Breast epithelium (tissue), 4 donors: ENCODE measurements around the gene ZC2HC1B. TPM values are rescaled to one million over a fixed set of nuclear protein-coding genes. Genes with fewer than 3 reads are reported as not detected.
"Not testable (repeated sequence)": the region's sequence is repeated elsewhere in the genome, so short reads cannot be mapped to it uniquely, and the experiment has no call there.

Experiments used
- DNase-seq, 2 donors: peaks; one replicate each; pipeline ENCODE4 v3.0.0-alpha.2; 2019; ENCODE audit warnings: low spot score in 2 of 2
- H3K27ac ChIP-seq, 2 donors: fragments of 200-600 bp; sonication (generic) in 1 of 2; one replicate each; pipeline ENCODE4 v1.5.1; 2016 to 2019; ENCODE audit warnings: mild to moderate bottlenecking in 1 of 2
- H3K27me3 ChIP-seq, 2 donors: fragments of 200-600 bp; sonication (generic) in 1 of 2; one replicate each; pipeline versions ENCODE4 v1.5.1 to v1.6.0; 2017 to 2019; ENCODE audit warnings: control low read depth in 1 of 2, mild to moderate bottlenecking in 1 of 2
- H3K36me3 ChIP-seq: fragments of 200-600 bp; one replicate; pipeline ENCODE4 v1.5.1; 2019
- H3K4me1 ChIP-seq, 2 donors: fragments of 200-600 bp; sonication (generic); one replicate each; pipeline ENCODE4 v1.5.1; 2016 to 2019; ENCODE audit warnings: control low read depth in 1 of 2
- H3K4me3 ChIP-seq, 3 donors: fragments of 200-600 bp; sonication (generic); 1 replicate in 2 of 3; 2 replicates in 1 of 3; pipeline ENCODE4 v1.5.1; 2016 to 2019; ENCODE audit warnings: mild to moderate bottlenecking in 3 of 3, moderate library complexity in 2 of 3
- H3K9me3 ChIP-seq, 2 donors: fragments of 200-600 bp; sonication (generic) in 1 of 2; one replicate each; pipeline ENCODE4 v1.5.1; 2016 to 2019; ENCODE audit warnings: control low read depth in 1 of 2
- POLR2A ChIP-seq: fragments of 450-650 bp; IDR thresholded peaks from one replicate; pipeline ENCODE4 v1.6.1; 2016; ENCODE audit warnings: antibody characterized with exemption, mild to moderate bottlenecking, moderate library complexity
- POLR2AphosphoS5 ChIP-seq, 3 donors: sonication (generic); formaldehyde crosslinking; IDR thresholded peaks; one replicate each; pipeline ENCODE4 v1.6.1; 2017; ENCODE audit warnings: antibody characterized with exemption in 3 of 3
- intact Hi-C: fragments of 100-400 bp; cut with DNase I; formaldehyde crosslinking; loops from one replicate; pipeline ENCODE4 v1.15.1; 2023; ENCODE audit warnings: low total_unique reads
- total RNA-seq, 3 donors: library from RNA; depleted of rRNA; stranded (reverse); fragments of >200 nt; gene quantifications; one replicate each; pipeline ENCODE4 v1.1.0, GENCODE V29; 2016
- TF ChIP-seq, protein P1 (sequence below), 3 donors: fragments of 450-650 bp; IDR thresholded peaks; one replicate each; pipeline ENCODE4 v1.5.1; 2016 to 2017; ENCODE audit warnings: antibody characterized with exemption in 3 of 3, mild to moderate bottlenecking in 3 of 3, moderate library complexity in 3 of 3

Gene ZC2HC1B
- total RNA-seq, 3 donors from 2014 or later: not detected

DNA sequence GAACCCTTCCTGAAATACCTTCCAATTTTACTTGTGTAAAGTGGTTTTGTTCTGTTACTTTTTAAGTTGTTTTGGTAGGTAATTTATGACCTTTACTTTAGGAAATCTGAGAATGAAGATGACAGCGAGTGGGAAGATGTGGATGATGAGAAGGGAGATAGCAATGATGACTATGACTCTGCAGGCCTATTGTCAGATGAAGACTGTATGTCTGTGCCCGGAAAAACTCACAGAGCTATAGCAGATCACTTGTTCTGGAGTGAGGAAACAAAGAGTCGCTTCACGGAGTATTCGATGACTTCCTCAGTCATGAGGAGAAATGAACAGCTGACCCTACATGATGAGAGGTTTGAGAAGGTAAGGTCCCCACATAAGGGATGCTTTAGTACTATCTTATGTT, 6.6 kb upstream of the ZC2HC1B start:
- no peak overlapping the region for H3K27ac ChIP-seq
- no peak overlapping the region for H3K4me3 ChIP-seq
- H3K9me3 ChIP-seq: peaks cover 0 to 9% of the 10 kb centered on the region in 2 donors
- no peak for DNase-seq
- peaks cover 11% of the 10 kb centered on the region for H3K36me3 ChIP-seq
- TF ChIP-seq, protein P1, sequence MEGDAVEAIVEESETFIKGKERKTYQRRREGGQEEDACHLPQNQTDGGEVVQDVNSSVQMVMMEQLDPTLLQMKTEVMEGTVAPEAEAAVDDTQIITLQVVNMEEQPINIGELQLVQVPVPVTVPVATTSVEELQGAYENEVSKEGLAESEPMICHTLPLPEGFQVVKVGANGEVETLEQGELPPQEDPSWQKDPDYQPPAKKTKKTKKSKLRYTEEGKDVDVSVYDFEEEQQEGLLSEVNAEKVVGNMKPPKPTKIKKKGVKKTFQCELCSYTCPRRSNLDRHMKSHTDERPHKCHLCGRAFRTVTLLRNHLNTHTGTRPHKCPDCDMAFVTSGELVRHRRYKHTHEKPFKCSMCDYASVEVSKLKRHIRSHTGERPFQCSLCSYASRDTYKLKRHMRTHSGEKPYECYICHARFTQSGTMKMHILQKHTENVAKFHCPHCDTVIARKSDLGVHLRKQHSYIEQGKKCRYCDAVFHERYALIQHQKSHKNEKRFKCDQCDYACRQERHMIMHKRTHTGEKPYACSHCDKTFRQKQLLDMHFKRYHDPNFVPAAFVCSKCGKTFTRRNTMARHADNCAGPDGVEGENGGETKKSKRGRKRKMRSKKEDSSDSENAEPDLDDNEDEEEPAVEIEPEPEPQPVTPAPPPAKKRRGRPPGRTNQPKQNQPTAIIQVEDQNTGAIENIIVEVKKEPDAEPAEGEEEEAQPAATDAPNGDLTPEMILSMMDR (IDR thresholded peaks at IDR 0.05): no peak
- no peak for TF ChIP-seq POLR2AphosphoS5 (IDR thresholded peaks at IDR 0.05)
- no peak for TF ChIP-seq POLR2A
- no peaks in the 10 kb centered on the region for H3K27me3 ChIP-seq
- H3K4me1 ChIP-seq: no peaks in the 10 kb centered on the region
- intact Hi-C loops: no loop called here

DNA sequence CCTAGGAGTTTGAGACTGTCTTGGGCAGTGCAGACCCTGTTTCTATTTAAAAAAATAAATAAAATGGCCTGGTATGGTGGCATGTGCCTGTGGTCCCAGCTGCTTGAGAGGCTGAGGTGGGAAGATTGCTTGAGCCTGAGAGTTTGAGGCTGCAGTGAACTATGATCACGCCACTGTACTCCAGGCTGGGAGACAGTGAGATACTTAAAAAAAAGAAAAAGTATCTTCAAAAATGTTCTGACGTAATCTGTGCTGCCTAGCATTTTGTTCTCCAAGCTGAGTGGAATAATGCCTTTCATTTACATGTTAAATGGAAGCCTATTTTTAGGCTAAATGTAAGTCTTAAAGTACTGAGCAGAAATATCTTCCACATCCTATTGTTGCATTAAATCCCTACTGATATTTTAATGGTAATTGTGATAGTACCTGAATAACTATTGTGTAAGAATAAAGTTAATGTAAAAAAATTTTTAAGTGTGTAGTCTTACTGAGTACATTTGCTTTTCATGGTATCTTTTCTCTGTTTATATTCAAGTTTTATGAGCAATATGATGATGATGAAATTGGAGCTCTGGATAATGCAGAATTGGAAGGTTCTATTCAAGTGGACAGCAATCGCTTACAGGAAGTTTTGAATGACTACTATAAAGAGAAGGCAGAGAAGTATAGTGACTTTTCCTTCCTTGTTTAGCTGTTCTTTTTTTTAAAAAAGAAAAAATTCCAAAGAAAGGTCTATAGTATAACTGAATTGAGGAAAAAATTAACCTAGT, 4.2 kb upstream of the ZC2HC1B start:
- Histone ChIP-seq H3K27me3 (no peaks in the 10 kb centered on the region), H3K4me1 (no peaks in the 10 kb centered on the region), H3K36me3 (peaks cover 11% of the 10 kb centered on the region), H3K27ac (no peak overlapping the region), H3K9me3 (peaks cover 0 to 6% of the 10 kb centered on the region in 2 donors), H3K4me3 (no peak overlapping the region)
- TF ChIP-seq POLR2AphosphoS5 (IDR thresholded peaks at IDR 0.05): no peak
- TF ChIP-seq, protein P1 (IDR thresholded peaks at IDR 0.05): no peak
- TF ChIP-seq POLR2A: no peak
- no peak for DNase-seq
- intact Hi-C loops: no loop called here

DNA sequence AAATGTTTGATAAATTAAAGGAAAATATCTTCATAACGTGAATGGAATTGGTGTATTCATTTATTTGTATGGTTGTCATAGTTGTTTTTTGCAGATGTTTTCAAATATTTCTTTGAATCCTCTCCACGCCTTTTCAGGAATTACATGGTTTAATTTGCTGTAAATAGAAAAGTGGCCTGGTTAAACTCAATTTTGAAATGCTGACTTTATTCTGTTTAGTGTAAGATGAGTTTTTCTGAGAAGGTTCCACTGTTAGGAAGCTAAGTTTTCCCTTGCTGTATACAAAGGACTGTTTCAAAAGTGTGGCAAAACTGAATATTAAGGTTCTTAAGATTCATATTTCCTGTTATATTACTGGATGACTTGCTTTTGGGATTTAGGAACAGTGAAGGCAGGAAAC, 503 bp upstream of the ZC2HC1B start:
- no peak for TF ChIP-seq POLR2AphosphoS5 (IDR thresholded peaks at IDR 0.05)
- no peak for TF ChIP-seq POLR2A
- TF ChIP-seq, protein P1 (IDR thresholded peaks at IDR 0.05): no peak
- no peaks in the 10 kb centered on the region for H3K27me3 ChIP-seq
- no peaks in the 10 kb centered on the region for H3K36me3 ChIP-seq
- H3K9me3 ChIP-seq: no peaks in the 10 kb centered on the region
- no peak overlapping the region for H3K27ac ChIP-seq
- no peak for DNase-seq
- no peaks in the 10 kb centered on the region for H3K4me1 ChIP-seq
- intact Hi-C loops: no loop called here
- no peak overlapping the region for H3K4me3 ChIP-seq

DNA sequence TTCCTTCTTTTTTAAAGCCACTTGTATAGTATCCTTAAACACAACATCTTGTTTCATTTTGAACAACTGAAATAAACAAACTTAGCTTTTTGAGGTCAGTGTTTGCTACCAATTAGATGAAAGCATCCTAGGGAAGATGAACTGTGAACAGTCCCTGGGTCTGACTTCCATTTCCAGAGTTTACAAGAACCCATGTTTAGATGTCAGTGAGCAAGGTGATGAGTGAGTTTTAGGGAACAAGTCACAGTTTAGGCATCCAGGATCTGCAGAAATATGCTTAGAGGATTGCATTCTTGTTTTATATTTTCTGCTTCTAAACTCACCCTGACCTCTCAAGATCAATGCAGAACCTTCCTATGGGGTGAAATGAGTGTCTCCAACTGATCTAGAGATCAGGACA, 3.0 kb downstream of the ZC2HC1B start:
- DNase-seq: no peak
- Histone ChIP-seq H3K4me3 (no peak overlapping the region), H3K27ac (no peak overlapping the region), H3K4me1 (no peaks in the 10 kb centered on the region), H3K36me3 (no peaks in the 10 kb centered on the region), H3K27me3 (no peaks in the 10 kb centered on the region), H3K9me3 (no peaks in the 10 kb centered on the region)
- TF ChIP-seq POLR2AphosphoS5 (IDR thresholded peaks at IDR 0.05) (no peak), POLR2A (no peak)
- TF ChIP-seq, protein P1 (IDR thresholded peaks at IDR 0.05): no peak
- intact Hi-C loops: no loop called here

DNA sequence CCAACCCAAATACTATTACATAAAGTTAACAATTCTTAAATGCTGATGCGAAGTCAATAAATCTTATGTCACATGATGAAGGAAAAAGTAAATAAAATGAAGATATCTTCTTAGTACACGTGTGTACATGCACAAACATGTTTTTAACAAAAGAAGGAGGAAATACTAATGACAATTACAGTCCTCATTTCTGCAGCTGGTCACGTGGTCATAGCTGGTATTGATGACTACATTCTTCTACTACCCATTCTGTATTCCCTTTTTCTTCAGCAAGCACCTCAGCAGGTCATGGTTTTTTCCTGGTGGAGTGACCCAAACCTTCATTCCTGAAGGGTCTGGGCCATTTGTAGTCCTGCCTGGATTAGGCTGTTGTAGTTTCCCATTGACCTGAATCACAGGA, 4.5 kb downstream of the ZC2HC1B start:
- H3K27me3 ChIP-seq, H3K9me3 ChIP-seq, H3K27ac ChIP-seq, H3K4me3 ChIP-seq, H3K36me3 ChIP-seq, DNase-seq, H3K4me1 ChIP-seq, intact Hi-C loops: not testable (repeated sequence)

DNA sequence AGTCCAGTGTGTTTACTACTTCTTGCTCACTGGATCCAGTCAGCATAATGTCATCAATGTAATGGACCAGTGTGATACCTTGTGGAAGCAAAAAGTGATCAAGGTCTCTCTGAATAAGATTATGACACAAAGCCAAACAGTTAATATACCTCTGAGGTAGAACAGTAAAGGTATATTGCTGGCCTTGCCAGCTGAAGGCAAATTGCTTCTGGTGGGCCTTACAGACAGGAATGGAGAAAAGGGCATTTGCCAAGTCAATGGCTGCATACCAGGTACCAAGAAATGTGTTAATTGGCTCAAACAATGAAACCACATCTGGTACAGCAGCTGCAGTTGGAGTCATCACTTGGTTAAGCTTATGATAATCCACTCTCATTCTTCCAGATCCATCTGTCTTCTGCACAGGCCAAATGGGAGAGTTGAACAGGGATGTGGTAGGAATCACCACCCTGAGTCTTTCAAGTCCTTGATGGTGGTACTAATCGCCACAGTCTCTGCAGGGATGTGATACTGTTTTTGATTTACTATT, 7.0 kb downstream of the ZC2HC1B start:
- DNase-seq, H3K4me3 ChIP-seq, intact Hi-C loops, H3K4me1 ChIP-seq, H3K9me3 ChIP-seq, H3K27me3 ChIP-seq, H3K36me3 ChIP-seq, H3K27ac ChIP-seq: not testable (repeated sequence)
